GM21619 (cell line): Measurements from ENCODE around the gene OLIG3.

Experiments used
- ATAC-seq: cut with Tn5 transposase; IDR thresholded peaks from one replicate; pipeline ENCODE4 v1.9.1; 2021; ENCODE audit not compliant: unreplicated experiment

The OLIG3 gene

DNA sequence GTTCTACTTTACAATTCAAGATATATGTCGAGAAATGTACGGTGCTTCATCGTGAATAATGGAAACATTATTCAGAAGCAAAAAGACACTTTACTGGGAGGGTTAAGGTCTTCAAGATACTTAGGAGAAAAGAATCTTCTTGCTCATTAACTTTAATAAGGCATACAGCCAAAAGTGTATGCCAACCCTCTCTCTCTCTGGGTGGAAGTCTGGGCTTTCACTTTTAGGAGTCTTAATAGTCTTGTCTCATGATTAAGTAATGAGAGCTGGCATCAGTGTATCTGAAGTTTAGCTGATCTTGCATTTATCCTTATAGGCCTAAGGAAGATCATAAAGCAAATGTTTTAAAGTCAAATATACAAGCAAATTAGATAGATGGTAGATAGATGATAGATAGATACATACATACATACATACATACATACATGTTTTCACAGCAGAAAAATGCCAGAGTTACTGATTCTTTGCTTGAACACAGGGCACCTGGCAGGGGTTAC lies 21.5 kb downstream of the OLIG3 start:
- ATAC-seq = no peak

DNA sequence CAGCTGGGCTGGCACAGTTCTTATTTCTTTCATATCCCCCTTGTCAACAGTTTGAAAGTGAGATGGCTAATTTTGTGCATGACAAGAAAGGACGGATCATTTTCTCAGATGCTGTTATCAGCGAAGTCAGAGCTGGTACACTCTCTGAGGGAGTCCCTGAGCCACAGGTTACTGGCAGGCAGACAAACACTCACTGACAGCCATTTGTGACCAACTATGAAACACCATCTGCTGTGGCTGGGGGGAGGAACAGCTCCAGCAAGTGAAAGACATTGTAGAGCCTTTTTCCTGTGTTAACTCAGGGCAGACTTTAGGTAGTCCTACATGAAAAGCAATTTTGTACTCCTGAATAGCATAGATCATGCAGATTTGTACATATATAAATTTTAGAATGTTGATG lies 22.2 kb downstream of the OLIG3 start:
- ATAC-seq = no peak

DNA sequence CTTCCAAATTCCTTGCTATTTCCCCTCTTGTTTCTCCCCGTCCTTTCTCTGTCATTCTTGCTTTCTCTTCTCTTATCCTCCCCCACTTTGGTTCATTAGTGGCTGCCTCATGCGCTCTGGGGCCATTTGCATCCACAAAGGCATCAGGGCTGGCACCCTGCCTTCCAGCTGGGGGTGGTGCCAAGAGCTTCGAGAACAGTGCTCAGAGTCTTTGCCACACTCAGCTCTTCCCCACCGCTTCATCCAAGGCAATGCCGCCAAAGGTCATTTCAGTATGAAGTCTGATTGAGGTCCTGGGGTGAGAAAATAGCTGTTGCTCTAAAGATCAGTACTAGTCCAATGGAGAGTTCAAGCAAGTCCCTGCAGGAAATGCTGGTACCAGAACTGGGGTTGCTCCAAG lies 22.7 kb downstream of the OLIG3 start:
- ATAC-seq = no peak

DNA sequence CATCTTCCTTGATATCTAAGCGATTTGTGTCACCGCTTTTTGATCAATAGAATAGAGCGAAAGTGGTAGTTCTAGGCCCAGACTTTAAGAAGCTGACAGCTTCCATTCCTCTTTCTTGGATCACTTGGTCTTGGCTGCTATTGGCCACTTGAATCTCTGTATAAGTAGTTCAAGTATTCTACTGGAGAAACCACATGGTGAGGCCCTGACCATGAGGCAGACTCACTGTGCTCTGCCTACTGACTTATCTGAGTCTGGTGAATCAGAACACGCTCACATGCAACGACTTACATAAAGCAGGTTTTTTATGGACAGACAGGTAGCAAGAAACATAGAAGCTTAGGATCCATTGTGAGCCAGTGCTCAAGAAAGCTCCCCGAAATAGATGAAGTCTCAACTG lies 27.0 kb downstream of the OLIG3 start:
- no peak for ATAC-seq

DNA sequence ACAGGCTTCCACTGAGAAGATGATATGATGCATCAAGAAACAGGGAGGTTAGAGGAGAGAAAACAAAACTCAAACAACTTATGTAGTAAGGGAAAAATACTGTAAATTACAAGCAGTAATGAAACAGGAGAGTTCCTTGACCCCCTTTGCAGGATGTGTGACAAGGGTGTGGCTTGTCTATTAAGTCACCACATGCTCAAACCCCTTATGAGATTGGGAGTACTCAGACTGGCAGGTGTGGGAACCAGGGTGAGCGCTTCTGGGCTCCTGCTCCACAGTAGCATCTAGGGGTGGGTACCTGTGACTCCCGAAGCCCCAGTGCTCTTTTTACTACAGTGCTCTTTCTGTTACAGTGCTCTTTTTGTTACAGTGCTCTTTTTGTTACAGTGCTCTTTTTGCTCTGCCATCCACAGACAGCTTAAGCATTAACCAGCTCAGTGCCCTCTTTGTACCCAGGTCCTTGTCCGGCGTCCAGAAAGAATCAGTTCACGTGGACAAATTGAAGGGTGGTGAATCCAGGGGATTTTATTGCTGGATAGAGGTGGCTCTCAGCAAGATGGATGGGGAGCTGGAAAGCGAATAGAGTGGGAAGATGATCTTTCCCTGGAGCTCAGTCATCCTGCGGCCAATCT lies 28.7 kb downstream of the OLIG3 start:
- ATAC-seq = no peak

DNA sequence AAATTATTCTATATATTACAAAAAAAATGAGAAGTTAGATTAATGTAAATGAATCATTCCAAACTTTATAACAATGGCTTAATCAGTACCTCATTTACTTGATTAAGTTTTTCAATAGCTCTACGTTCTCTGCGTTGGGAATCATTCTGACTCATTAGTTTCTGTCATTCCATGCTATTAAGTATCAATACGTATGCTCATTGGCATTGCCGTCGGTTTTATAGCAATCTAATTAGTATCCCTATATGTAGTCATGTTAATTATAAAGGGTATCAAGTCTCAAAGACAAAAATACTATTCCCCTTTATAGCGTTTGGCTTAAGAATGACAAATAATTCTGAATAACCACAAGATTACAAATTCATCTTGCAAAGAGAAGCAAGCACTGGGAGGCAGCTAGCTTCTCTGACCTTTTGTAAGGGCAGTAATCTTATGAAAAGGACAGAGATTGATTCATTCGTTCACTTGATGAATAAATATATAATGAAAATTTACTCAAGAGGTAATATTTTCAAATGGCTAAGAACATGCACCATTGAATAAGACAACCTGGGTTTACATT lies 41.8 kb downstream of the OLIG3 start:
- ATAC-seq = no peak

DNA sequence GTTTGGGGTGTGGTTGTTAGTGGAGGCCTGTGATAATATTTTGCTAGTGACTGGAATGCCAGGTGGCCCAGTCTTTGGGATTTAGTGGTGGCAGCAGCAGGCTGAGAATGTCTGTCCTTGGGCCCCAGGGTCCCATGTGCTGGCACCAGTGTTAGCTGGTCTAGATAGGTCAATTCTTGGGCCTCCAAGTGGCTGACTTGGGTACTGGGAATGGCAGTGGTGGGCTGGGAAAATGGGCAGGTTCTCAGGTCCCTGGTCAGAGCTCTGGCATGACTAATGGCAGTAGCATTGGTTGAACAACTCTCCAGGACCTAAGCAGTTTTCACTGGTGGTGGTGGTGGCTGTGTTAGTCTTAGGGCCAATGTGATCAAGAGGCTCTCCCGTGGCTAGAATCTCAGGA lies 50.3 kb downstream of the OLIG3 start:
- no peak for ATAC-seq
